Spleen (tissue), 11 donors: ENCODE data around the gene FBXW8. TPM values are rescaled to one million over a fixed set of nuclear protein-coding genes. Genes with fewer than 3 reads are reported as not detected.
A peak's percentile ranks its signal among the peaks of the same experiment; 100 is the strongest.

ENCODE experiments used
- DNase-seq: peaks from one replicate; pipeline ENCODE4 v3.0.0-alpha.2; 2020
- H3K27ac ChIP-seq, 8 donors: fragments of 200-600 bp; sonication (generic) in 7 of 8; 1 replicate in 4 of 8; 2 replicates in 4 of 8; pipeline versions ENCODE4 v1.5.0 to v1.8.0; 2016 to 2021; ENCODE audit warnings: inconsistent platforms in 4 of 8, mild to moderate bottlenecking in 4 of 8, moderate library complexity in 1 of 8
- H3K27me3 ChIP-seq, 7 donors: fragments of 200-600 bp; sonication (generic) in 6 of 7; replicated peaks in 1 of 7; 1 replicate in 4 of 7; 2 replicates in 3 of 7; pipeline versions ENCODE4 v1.5.0 to v1.8.0; 2016 to 2021; ENCODE audit warnings: inconsistent platforms in 3 of 7, mild to moderate bottlenecking in 1 of 7
- H3K36me3 ChIP-seq, 6 donors: fragments of 200-600 bp; sonication (generic) in 5 of 6; 1 replicate in 4 of 6; 2 replicates in 2 of 6; pipeline versions ENCODE4 v1.5.0 to v1.8.0; 2016 to 2021; ENCODE audit warnings: inconsistent platforms in 2 of 6
- H3K4me1 ChIP-seq, 6 donors: fragments of 200-600 bp; sonication (generic) in 5 of 6; 1 replicate in 3 of 6; 2 replicates in 3 of 6; pipeline versions ENCODE4 v1.5.0 to v1.8.0; 2016 to 2021; ENCODE audit warnings: inconsistent platforms in 3 of 6
- H3K4me3 ChIP-seq, 8 donors: fragments of 200-600 bp; sonication (generic) in 7 of 8; 1 replicate in 4 of 8; 2 replicates in 4 of 8; pipeline versions ENCODE4 v1.5.0 to v1.8.0; 2016 to 2021; ENCODE audit warnings: inconsistent platforms in 4 of 8, mild to moderate bottlenecking in 4 of 8, moderate library complexity in 2 of 8
- H3K9me3 ChIP-seq, 8 donors: fragments of 200-600 bp; sonication (generic) in 7 of 8; 1 replicate in 4 of 8; 2 replicates in 4 of 8; pipeline versions ENCODE4 v1.5.0 to v1.8.0; 2016 to 2021; ENCODE audit warnings: inconsistent platforms in 4 of 8
- CTCF ChIP-seq, 11 experiments: fragments of 200-600 bp in 7 of 11; fragments of 450-650 bp in 4 of 11; sonication (generic) in 4 of 11; IDR thresholded peaks in 8 of 11; conservative IDR thresholded peaks in 3 of 11; 1 replicate in 7 of 11; 2 replicates in 4 of 11; pipeline versions ENCODE4 v1.4.0 to v1.8.0; 2016 to 2021; ENCODE audit warnings: antibody characterized with exemption in 11 of 11, inconsistent platforms in 4 of 11, mild to moderate bottlenecking in 1 of 11
- POLR2A ChIP-seq, 3 donors: fragments of 450-650 bp; IDR thresholded peaks; one replicate each; pipeline ENCODE4 v1.5.1; 2017; ENCODE audit warnings: antibody characterized with exemption in 3 of 3, mild to moderate bottlenecking in 1 of 3
- POLR2AphosphoS5 ChIP-seq, 3 donors: sonication (generic); formaldehyde crosslinking; IDR thresholded peaks; one replicate each; pipeline ENCODE4 v1.5.1; 2017; ENCODE audit warnings: antibody characterized with exemption in 3 of 3
- WGBS, 5 donors: extraction: QIAGEN DNeasy Blood & Tissue Kit in 3 of 5; methylation state at CpG; one replicate each; pipeline versions ENCODE4 v1.1.5 to v1.1.7; 2013 to 2018; 5-methylcytosine and 5-hydroxymethylcytosine counted together
- intact Hi-C: fragments of 100-400 bp; cut with DNase I; formaldehyde crosslinking; loops from one replicate; pipeline ENCODE4 v1.15.0; 2023; ENCODE audit warnings: low total_unique reads
- polyA plus RNA-seq, 3 donors: library from polyadenylated mRNA; stranded (reverse); fragments of 200-250 nt; gene quantifications; one replicate each; pipeline ENCODE4 v1.2.1, GENCODE V29; 2013
- total RNA-seq, 7 donors: library from RNA; depleted of rRNA in 3 of 7; stranded (reverse); fragments of >200 nt in 3 of 7; fragmentation: NEBNext Ultra II Directional in 4 of 7; extraction: Animal tissue kit (Norgen Biotek cat#: 25700) in 4 of 7; gene quantifications; one replicate each; pipeline versions ENCODE4 v1.1.0 to v1.2.1, GENCODE V29; 2016 to 2021
- donor health status: healthy with polysubstance abuse.
- donor health status: DM: no; HTN: no; CAD: no; lungs with moderate emphysema.
- donor health status: DM: no; HTN: no; CAD: no.
- donor health status: Bipolar disorder and iron deficiency.
- donor health status: healthy.
- donor health status: DM: no; HTN: no; CAD: no.
- donor health status: DM: yes; HTN: yes; CAD: no.

FBXW8 gene
- total and polyA plus RNA-seq, 10 donors: 2.2 to 17.3 (median 11.8) TPM

GRCh38 chr12:116881325-116881876, 29.3 kb upstream of the FBXW8 start, which contains the start of gene HRK:
Gene HRK (minus strand): TSS chr12:116881441. CDS start chr12:116881307, 134 bp downstream.
- WGBS, 5 donors: 1 to 2% (median 1%) methylated on average over 30 to 49 of the region's 49 CpGs
- DNase-seq: peak; percentile 62

GRCh38 chr12:116881877-116882507, 28.8 kb upstream of the FBXW8 start:
- DNase-seq: peak; percentile 40
- H3K27ac ChIP-seq: no peak overlapping the region
- H3K9me3 ChIP-seq: no peaks in the 10 kb centered on the region
- intact Hi-C loops: no loop called here
- WGBS, 5 donors: 5 to 7% (median 5%) methylated on average over 24 to 29 of the region's 29 CpGs
- no peaks in the 10 kb centered on the region for H3K36me3 ChIP-seq
- TF ChIP-seq POLR2A (IDR thresholded peaks at IDR 0.05) (no peak), CTCF (IDR thresholded peaks at IDR 0.05 in 8 of 11, conservative IDR thresholded peaks at IDR 0.05 in 3 of 11) (no peak), POLR2AphosphoS5 (IDR thresholded peaks at IDR 0.05) (no peak)
- peak overlapping the region in 5 of 8 donors; percentile 13 to 68 (median 35) for H3K4me3 ChIP-seq
- H3K4me1 ChIP-seq: peaks cover 25 to 52% (median 42%) of the 10 kb centered on the region in 6 donors
- peaks cover 0 to 81% (median 63%) of the 10 kb centered on the region in 7 donors for H3K27me3 ChIP-seq

More at GRCh38 chr12:116881325-116881876, 29.3 kb upstream of the FBXW8 start, which contains the start of gene HRK:
- H3K36me3 ChIP-seq: no peaks in the 10 kb centered on the region
- peaks cover 25 to 52% (median 42%) of the 10 kb centered on the region in 6 donors for H3K4me1 ChIP-seq
- H3K27me3 ChIP-seq: peaks cover 0 to 87% (median 67%) of the 10 kb centered on the region in 7 donors
- no peak for TF ChIP-seq POLR2AphosphoS5 (IDR thresholded peaks at IDR 0.05)
- TF ChIP-seq CTCF (IDR thresholded peaks at IDR 0.05 in 8 of 11, conservative IDR thresholded peaks at IDR 0.05 in 3 of 11): no peak
- no peak for TF ChIP-seq POLR2A (IDR thresholded peaks at IDR 0.05)
- intact Hi-C loops: no loop called here
- H3K4me3 ChIP-seq: peak within 1 kb of the TSS in 7 of 8 donors; percentile 13 to 68 (median 34)
- H3K9me3 ChIP-seq: no peaks in the 10 kb centered on the region
- H3K27ac ChIP-seq: no peak within 1 kb of the TSS

GRCh38 chr12:116882742-116883141, 28.0 kb upstream of the FBXW8 start:
- peaks cover 25 to 52% (median 42%) of the 10 kb centered on the region in 6 donors for H3K4me1 ChIP-seq
- WGBS, 5 donors: 17 to 24% (median 21%) methylated on average over 6 of the region's 6 CpGs

More at GRCh38 chr12:116882742-116883141, 28.0 kb upstream of the FBXW8 start:
- Histone ChIP-seq H3K27me3 (peaks cover 0 to 79% (median 57%) of the 10 kb centered on the region in 7 donors), H3K4me3 (no peak overlapping the region), H3K27ac (no peak overlapping the region), H3K36me3 (no peaks in the 10 kb centered on the region), H3K9me3 (no peaks in the 10 kb centered on the region)
- TF ChIP-seq CTCF (IDR thresholded peaks at IDR 0.05 in 8 of 11, conservative IDR thresholded peaks at IDR 0.05 in 3 of 11) (peak in 3 of 11 experiments; percentile 11 to 18 (median 14)), POLR2A (IDR thresholded peaks at IDR 0.05) (no peak)
- intact Hi-C loops: no loop called here
- DNase-seq: peak; percentile 44
